ENCODE results near the gene LYRM4.

Gene LYRM4

GRCh38 chr6:5107341-5107740, 153.4 kb downstream of the LYRM4 start:
- H3K9ac ChIP-seq (ENCODE audit: low read depth, low read length): no peak overlapping the region
- H3K4me1 ChIP-seq (ENCODE audit: insufficient read depth, low read length): no peaks in the 10 kb centered on the region

GRCh38 chr6:5105146-5105545, 155.6 kb downstream of the LYRM4 start:
- Histone ChIP-seq H3K9ac (ENCODE audit: low read depth, low read length) (no peak overlapping the region), H3K9me3 (ENCODE audit: control insufficient read depth, insufficient read depth, low read length) (no peaks in the 10 kb centered on the region), H3K36me3 (ENCODE audit: insufficient read depth, low read length) (no peaks in the 10 kb centered on the region), H3K4me1 (ENCODE audit: insufficient read depth, low read length) (no peaks in the 10 kb centered on the region)

More at GRCh38 chr6:5107341-5107740, 153.4 kb downstream of the LYRM4 start:
- Histone ChIP-seq H3K9me3 (ENCODE audit: control insufficient read depth, insufficient read depth, low read length) (no peaks in the 10 kb centered on the region), H3K36me3 (ENCODE audit: insufficient read depth, low read length) (no peaks in the 10 kb centered on the region)

GRCh38 chr6:5104667-5105066, 156.1 kb downstream of the LYRM4 start:
- H3K9ac ChIP-seq (ENCODE audit: low read depth, low read length): no peak overlapping the region
- no peaks in the 10 kb centered on the region for H3K9me3 ChIP-seq (ENCODE audit: control insufficient read depth, insufficient read depth, low read length)
- H3K4me1 ChIP-seq (ENCODE audit: insufficient read depth, low read length): no peaks in the 10 kb centered on the region
- H3K36me3 ChIP-seq (ENCODE audit: insufficient read depth, low read length): no peaks in the 10 kb centered on the region

GRCh38 chr6:5103250-5103649, 157.5 kb downstream of the LYRM4 start:
- Histone ChIP-seq H3K36me3 (ENCODE audit: insufficient read depth, low read length) (no peaks in the 10 kb centered on the region), H3K9ac (ENCODE audit: low read depth, low read length) (no peak overlapping the region), H3K4me1 (ENCODE audit: insufficient read depth, low read length) (no peaks in the 10 kb centered on the region), H3K9me3 (ENCODE audit: control insufficient read depth, insufficient read depth, low read length) (no peaks in the 10 kb centered on the region)

- Histone ChIP-seq H3K9me3 (ENCODE audit: control insufficient read depth, insufficient read depth, low read length) (no peaks in the 10 kb centered on the region), H3K4me1 (ENCODE audit: insufficient read depth, low read length) (no peaks in the 10 kb centered on the region), H3K9ac (ENCODE audit: low read depth, low read length) (no peak overlapping the region), H3K36me3 (ENCODE audit: insufficient read depth, low read length) (no peaks in the 10 kb centered on the region)
Observed at GRCh38 chr6:5102267-5102970, 158.3 kb downstream of the LYRM4 start.

GRCh38 chr6:5100806-5101205, 159.9 kb downstream of the LYRM4 start:
- H3K36me3 ChIP-seq (ENCODE audit: insufficient read depth, low read length): no peaks in the 10 kb centered on the region
- no peak overlapping the region for H3K9ac ChIP-seq (ENCODE audit: low read depth, low read length)
- H3K4me1 ChIP-seq (ENCODE audit: insufficient read depth, low read length): no peaks in the 10 kb centered on the region
- no peaks in the 10 kb centered on the region for H3K9me3 ChIP-seq (ENCODE audit: control insufficient read depth, insufficient read depth, low read length)

GRCh38 chr6:5099537-5099936, 161.2 kb downstream of the LYRM4 start:
- no peak overlapping the region for H3K9ac ChIP-seq (ENCODE audit: low read depth, low read length)
- no peaks in the 10 kb centered on the region for H3K9me3 ChIP-seq (ENCODE audit: control insufficient read depth, insufficient read depth, low read length)

GRCh38 chr6:5098501-5099270, 162.1 kb downstream of the LYRM4 start:
- H3K36me3 ChIP-seq (ENCODE audit: insufficient read depth, low read length): no peaks in the 10 kb centered on the region
- H3K9ac ChIP-seq (ENCODE audit: low read depth, low read length): no peak overlapping the region
- H3K4me1 ChIP-seq (ENCODE audit: insufficient read depth, low read length): no peaks in the 10 kb centered on the region
- H3K9me3 ChIP-seq (ENCODE audit: control insufficient read depth, insufficient read depth, low read length): no peaks in the 10 kb centered on the region

More at GRCh38 chr6:5099537-5099936, 161.2 kb downstream of the LYRM4 start:
- H3K36me3 ChIP-seq (ENCODE audit: insufficient read depth, low read length): no peaks in the 10 kb centered on the region
- H3K4me1 ChIP-seq (ENCODE audit: insufficient read depth, low read length): no peaks in the 10 kb centered on the region

GRCh38 chr6:5096482-5096881, 164.3 kb downstream of the LYRM4 start:
- Histone ChIP-seq H3K9me3 (ENCODE audit: control insufficient read depth, insufficient read depth, low read length) (no peaks in the 10 kb centered on the region), H3K9ac (ENCODE audit: low read depth, low read length) (no peak overlapping the region), H3K36me3 (ENCODE audit: insufficient read depth, low read length) (no peaks in the 10 kb centered on the region)

GRCh38 chr6:5095236-5095635, 165.5 kb downstream of the LYRM4 start:
- H3K9me3 ChIP-seq (ENCODE audit: control insufficient read depth, insufficient read depth, low read length): no peaks in the 10 kb centered on the region
- H3K36me3 ChIP-seq (ENCODE audit: insufficient read depth, low read length): no peaks in the 10 kb centered on the region
- H3K4me1 ChIP-seq (ENCODE audit: insufficient read depth, low read length): no peaks in the 10 kb centered on the region
- H3K9ac ChIP-seq (ENCODE audit: low read depth, low read length): no peak overlapping the region

More at GRCh38 chr6:5096482-5096881, 164.3 kb downstream of the LYRM4 start:
- H3K4me1 ChIP-seq (ENCODE audit: insufficient read depth, low read length): no peaks in the 10 kb centered on the region

- no peaks in the 10 kb centered on the region for H3K36me3 ChIP-seq (ENCODE audit: insufficient read depth, low read length)
- H3K4me1 ChIP-seq (ENCODE audit: insufficient read depth, low read length): no peaks in the 10 kb centered on the region
- no peaks in the 10 kb centered on the region for H3K9me3 ChIP-seq (ENCODE audit: control insufficient read depth, insufficient read depth, low read length)
- no peak overlapping the region for H3K9ac ChIP-seq (ENCODE audit: low read depth, low read length)
Observed at GRCh38 chr6:5094327-5094726, 166.4 kb downstream of the LYRM4 start.

- Histone ChIP-seq H3K9ac (ENCODE audit: low read depth, low read length) (no peak overlapping the region), H3K4me1 (ENCODE audit: insufficient read depth, low read length) (no peaks in the 10 kb centered on the region), H3K9me3 (ENCODE audit: control insufficient read depth, insufficient read depth, low read length) (no peaks in the 10 kb centered on the region), H3K36me3 (ENCODE audit: insufficient read depth, low read length) (no peaks in the 10 kb centered on the region)
Observed at GRCh38 chr6:5093231-5094015, 167.3 kb downstream of the LYRM4 start.

- H3K9me3 ChIP-seq (ENCODE audit: control insufficient read depth, insufficient read depth, low read length): no peaks in the 10 kb centered on the region
- H3K9ac ChIP-seq (ENCODE audit: low read depth, low read length): no peak overlapping the region
- H3K36me3 ChIP-seq (ENCODE audit: insufficient read depth, low read length): no peaks in the 10 kb centered on the region
- H3K4me1 ChIP-seq (ENCODE audit: insufficient read depth, low read length): no peaks in the 10 kb centered on the region
Observed at GRCh38 chr6:5091210-5092069, 169.3 kb downstream of the LYRM4 start.

GRCh38 chr6:5090603-5091002, 170.1 kb downstream of the LYRM4 start:
- no peak overlapping the region for H3K9ac ChIP-seq (ENCODE audit: low read depth, low read length)

More at GRCh38 chr6:5090603-5091002, 170.1 kb downstream of the LYRM4 start:
- H3K9me3 ChIP-seq (ENCODE audit: control insufficient read depth, insufficient read depth, low read length): no peaks in the 10 kb centered on the region; the same call in 1 of the 2 replicates
- no peaks in the 10 kb centered on the region for H3K4me1 ChIP-seq (ENCODE audit: insufficient read depth, low read length)
- no peaks in the 10 kb centered on the region for H3K36me3 ChIP-seq (ENCODE audit: insufficient read depth, low read length)

Measured in ES-I3 (cell line).